Breast epithelium (tissue), 4 donors: ENCODE measurements around the gene SP140. TPM values are rescaled to one million over a fixed set of nuclear protein-coding genes. Genes with fewer than 3 reads are reported as not detected.
"Not testable (repeated sequence)": the region's sequence is repeated elsewhere in the genome, so short reads cannot be mapped to it uniquely, and the experiment has no call there.

ENCODE experiments used
- DNase-seq, 2 donors: peaks; one replicate each; pipeline ENCODE4 v3.0.0-alpha.2; 2019; ENCODE audit warnings: low spot score in 2 of 2
- H3K27ac ChIP-seq, 2 donors: fragments of 200-600 bp; sonication (generic) in 1 of 2; one replicate each; pipeline ENCODE4 v1.5.1; 2016 to 2019; ENCODE audit warnings: mild to moderate bottlenecking in 1 of 2
- H3K27me3 ChIP-seq, 2 donors: fragments of 200-600 bp; sonication (generic) in 1 of 2; one replicate each; pipeline versions ENCODE4 v1.5.1 to v1.6.0; 2017 to 2019; ENCODE audit warnings: control low read depth in 1 of 2, mild to moderate bottlenecking in 1 of 2
- H3K36me3 ChIP-seq: fragments of 200-600 bp; one replicate; pipeline ENCODE4 v1.5.1; 2019
- H3K4me1 ChIP-seq, 2 donors: fragments of 200-600 bp; sonication (generic); one replicate each; pipeline ENCODE4 v1.5.1; 2016 to 2019; ENCODE audit warnings: control low read depth in 1 of 2
- H3K4me3 ChIP-seq, 3 donors: fragments of 200-600 bp; sonication (generic); 1 replicate in 2 of 3; 2 replicates in 1 of 3; pipeline ENCODE4 v1.5.1; 2016 to 2019; ENCODE audit warnings: mild to moderate bottlenecking in 3 of 3, moderate library complexity in 2 of 3
- H3K9me3 ChIP-seq, 2 donors: fragments of 200-600 bp; sonication (generic) in 1 of 2; one replicate each; pipeline ENCODE4 v1.5.1; 2016 to 2019; ENCODE audit warnings: control low read depth in 1 of 2
- POLR2A ChIP-seq: fragments of 450-650 bp; IDR thresholded peaks from one replicate; pipeline ENCODE4 v1.6.1; 2016; ENCODE audit warnings: antibody characterized with exemption, mild to moderate bottlenecking, moderate library complexity
- POLR2AphosphoS5 ChIP-seq, 3 donors: sonication (generic); formaldehyde crosslinking; IDR thresholded peaks; one replicate each; pipeline ENCODE4 v1.6.1; 2017; ENCODE audit warnings: antibody characterized with exemption in 3 of 3
- intact Hi-C: fragments of 100-400 bp; cut with DNase I; formaldehyde crosslinking; loops from one replicate; pipeline ENCODE4 v1.15.1; 2023; ENCODE audit warnings: low total_unique reads
- total RNA-seq, 3 donors: library from RNA; depleted of rRNA; stranded (reverse); fragments of >200 nt; gene quantifications; one replicate each; pipeline ENCODE4 v1.1.0, GENCODE V29; 2016
- TF ChIP-seq, protein P1 (sequence below), 3 donors: fragments of 450-650 bp; IDR thresholded peaks; one replicate each; pipeline ENCODE4 v1.5.1; 2016 to 2017; ENCODE audit warnings: antibody characterized with exemption in 3 of 3, mild to moderate bottlenecking in 3 of 3, moderate library complexity in 3 of 3

SP140 gene
- total RNA-seq, 3 donors from 2014 or later: 1.1 to 7.9 (median 2.6) TPM

DNA sequence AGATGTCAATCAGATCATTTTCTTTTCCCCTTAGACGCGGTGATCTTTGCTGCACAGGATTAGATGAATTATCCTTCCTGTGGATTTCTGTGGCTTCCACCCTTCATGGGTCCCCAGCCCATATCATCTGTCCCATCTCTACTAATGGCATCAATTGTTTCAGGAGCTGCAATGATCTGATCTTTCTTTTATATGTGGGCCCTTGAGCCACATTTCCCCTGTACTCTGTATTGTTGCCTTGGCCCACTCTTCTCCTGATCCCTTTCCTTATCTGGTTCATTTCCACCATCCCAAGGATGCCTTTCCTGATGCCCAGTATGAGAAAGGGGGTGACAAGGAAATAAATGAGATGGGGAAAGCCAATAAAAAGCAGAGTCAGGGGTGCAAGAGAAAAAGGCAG lies 24.7 kb downstream of the SP140 start:
- intact Hi-C loops: no loop called here
- TF ChIP-seq POLR2A (no peak), POLR2AphosphoS5 (IDR thresholded peaks at IDR 0.05) (no peak)
- TF ChIP-seq, protein P1, sequence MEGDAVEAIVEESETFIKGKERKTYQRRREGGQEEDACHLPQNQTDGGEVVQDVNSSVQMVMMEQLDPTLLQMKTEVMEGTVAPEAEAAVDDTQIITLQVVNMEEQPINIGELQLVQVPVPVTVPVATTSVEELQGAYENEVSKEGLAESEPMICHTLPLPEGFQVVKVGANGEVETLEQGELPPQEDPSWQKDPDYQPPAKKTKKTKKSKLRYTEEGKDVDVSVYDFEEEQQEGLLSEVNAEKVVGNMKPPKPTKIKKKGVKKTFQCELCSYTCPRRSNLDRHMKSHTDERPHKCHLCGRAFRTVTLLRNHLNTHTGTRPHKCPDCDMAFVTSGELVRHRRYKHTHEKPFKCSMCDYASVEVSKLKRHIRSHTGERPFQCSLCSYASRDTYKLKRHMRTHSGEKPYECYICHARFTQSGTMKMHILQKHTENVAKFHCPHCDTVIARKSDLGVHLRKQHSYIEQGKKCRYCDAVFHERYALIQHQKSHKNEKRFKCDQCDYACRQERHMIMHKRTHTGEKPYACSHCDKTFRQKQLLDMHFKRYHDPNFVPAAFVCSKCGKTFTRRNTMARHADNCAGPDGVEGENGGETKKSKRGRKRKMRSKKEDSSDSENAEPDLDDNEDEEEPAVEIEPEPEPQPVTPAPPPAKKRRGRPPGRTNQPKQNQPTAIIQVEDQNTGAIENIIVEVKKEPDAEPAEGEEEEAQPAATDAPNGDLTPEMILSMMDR (IDR thresholded peaks at IDR 0.05): no peak

DNA sequence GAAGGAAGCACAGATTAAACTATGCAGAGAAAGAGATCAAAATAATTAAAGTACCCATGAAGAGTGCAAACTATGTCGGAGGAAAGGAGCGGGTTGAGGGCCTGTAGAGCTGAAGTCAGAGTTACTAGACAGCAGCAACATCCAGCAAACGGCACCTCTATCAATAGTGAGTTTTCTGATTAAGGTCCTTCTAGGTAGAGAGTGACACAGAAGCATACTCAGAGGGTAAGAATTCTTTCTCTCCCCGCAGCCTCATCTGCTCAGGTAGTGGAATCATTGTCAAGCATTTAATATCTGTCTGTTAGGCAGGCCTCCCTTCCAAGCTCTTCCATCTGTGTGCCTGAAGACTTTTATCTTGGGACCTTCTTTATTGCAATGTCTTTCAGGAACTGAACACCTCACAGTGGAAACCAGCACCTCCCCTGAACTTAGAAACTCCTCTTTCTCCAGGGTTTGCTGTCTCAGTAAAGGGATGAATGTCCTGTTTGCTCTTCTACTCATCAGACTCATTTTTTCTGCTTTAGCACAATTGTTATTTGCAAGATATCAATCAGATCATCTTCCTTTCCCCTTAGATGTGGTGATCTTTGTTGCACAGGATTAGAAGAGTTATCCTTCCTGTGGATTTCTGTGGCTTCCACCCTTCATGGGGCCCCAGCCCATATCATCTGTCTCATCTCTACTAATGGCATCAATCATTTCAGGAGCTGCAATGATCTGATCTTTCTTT lies 28.8 kb downstream of the SP140 start:
- H3K27me3 ChIP-seq: no peaks in the 10 kb centered on the region
- H3K36me3 ChIP-seq: no peaks in the 10 kb centered on the region
- no peaks in the 10 kb centered on the region for H3K9me3 ChIP-seq
- H3K4me3 ChIP-seq: no peak overlapping the region
- no peak for DNase-seq
- no peak for TF ChIP-seq POLR2A
- no peak for TF ChIP-seq POLR2AphosphoS5 (IDR thresholded peaks at IDR 0.05)
- TF ChIP-seq, protein P1 (IDR thresholded peaks at IDR 0.05): no peak
- H3K27ac ChIP-seq: no peak overlapping the region
- intact Hi-C loops: no loop called here
- H3K4me1 ChIP-seq: no peaks in the 10 kb centered on the region

More for the DNA sequence above, 24.7 kb downstream of the SP140 start:
- Histone ChIP-seq H3K9me3 (no peaks in the 10 kb centered on the region), H3K27ac (no peak overlapping the region), H3K4me3 (no peak overlapping the region), H3K27me3 (no peaks in the 10 kb centered on the region), H3K4me1 (no peaks in the 10 kb centered on the region), H3K36me3 (no peaks in the 10 kb centered on the region)
- no peak for DNase-seq

DNA sequence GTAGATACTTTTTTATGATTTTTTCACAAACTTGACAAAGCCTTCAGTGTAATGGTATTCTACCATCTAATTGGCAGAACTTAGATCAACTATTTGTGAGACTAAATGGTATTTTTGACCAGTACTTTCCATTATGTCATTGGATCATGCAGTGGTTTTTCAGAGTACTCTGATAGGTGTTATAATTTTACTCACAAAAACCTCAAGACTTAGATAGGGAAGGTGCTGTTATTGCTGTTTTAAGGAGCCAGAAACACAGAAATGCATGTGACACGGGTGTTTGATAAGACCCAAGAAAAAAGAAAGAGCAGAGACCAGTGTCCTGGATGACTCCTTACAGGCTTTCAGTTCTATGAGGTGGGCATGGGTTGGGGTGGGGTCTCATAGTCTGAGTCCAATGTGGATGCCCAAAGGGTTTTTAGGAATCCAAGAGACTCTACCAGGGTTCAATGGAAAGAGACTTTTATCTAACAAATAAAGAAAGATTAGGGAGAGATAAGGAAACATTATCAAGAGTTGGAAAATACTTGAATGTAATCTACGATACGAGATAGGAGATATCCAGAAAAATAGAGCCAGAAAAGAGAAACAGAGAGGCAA lies 31.3 kb downstream of the SP140 start:
- TF ChIP-seq, protein P1 (IDR thresholded peaks at IDR 0.05): no peak
- Histone ChIP-seq H3K4me1 (no peaks in the 10 kb centered on the region), H3K4me3 (no peak overlapping the region), H3K27me3 (no peaks in the 10 kb centered on the region), H3K36me3 (no peaks in the 10 kb centered on the region), H3K27ac (no peak overlapping the region), H3K9me3 (no peaks in the 10 kb centered on the region)
- intact Hi-C loops: no loop called here
- no peak for DNase-seq

DNA sequence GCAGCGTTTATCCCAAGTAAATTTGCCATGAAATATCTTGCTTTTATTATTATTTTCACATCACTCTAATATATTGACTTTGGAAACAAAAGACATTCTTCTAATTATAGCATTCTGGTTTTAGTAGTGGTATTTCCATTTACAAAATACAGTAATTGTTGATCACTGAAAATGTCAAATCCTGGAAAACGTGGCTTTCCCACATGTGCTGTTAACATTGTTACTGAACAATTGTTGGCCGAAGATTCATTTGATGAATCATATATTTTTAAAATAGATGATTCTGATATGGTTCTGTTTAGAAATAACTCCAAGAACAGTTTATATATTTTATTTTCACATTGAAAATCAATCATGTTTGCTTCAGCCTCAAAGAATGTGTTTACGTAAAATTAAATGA lies 32.9 kb downstream of the SP140 start:
- intact Hi-C loops: no loop called here
- H3K27ac ChIP-seq: no peak overlapping the region
- H3K4me1 ChIP-seq: no peaks in the 10 kb centered on the region
- no peak overlapping the region for H3K4me3 ChIP-seq
- TF ChIP-seq POLR2A: no peak
- no peaks in the 10 kb centered on the region for H3K36me3 ChIP-seq
- no peaks in the 10 kb centered on the region for H3K27me3 ChIP-seq
- DNase-seq: no peak
- H3K9me3 ChIP-seq: no peaks in the 10 kb centered on the region

DNA sequence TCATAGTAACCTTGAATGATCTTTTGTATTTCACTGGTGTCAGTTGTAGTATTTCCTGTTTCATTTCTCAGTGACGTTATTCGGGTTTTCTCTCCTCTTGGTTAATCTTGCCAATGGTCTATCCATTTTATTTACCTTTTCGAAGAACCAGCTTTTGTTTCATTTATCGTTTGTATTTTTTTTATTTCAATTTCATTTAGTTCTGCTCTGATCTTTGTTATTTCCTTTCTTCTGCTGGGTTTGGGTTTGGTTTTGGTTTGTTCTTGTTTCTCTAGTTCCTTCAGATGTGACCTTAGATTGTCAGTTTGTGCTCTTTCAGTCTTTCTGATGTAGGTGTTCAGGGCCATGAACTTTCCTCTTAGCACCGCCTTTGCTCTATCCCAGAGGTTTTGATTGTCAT lies 36.7 kb downstream of the SP140 start:
- no peak for DNase-seq
- no peaks in the 10 kb centered on the region for H3K4me1 ChIP-seq
- intact Hi-C loops: no loop called here
- H3K4me3 ChIP-seq: no peak overlapping the region
- TF ChIP-seq POLR2A: no peak
- TF ChIP-seq, protein P1 (IDR thresholded peaks at IDR 0.05): no peak
- TF ChIP-seq POLR2AphosphoS5 (IDR thresholded peaks at IDR 0.05): no peak
- H3K9me3 ChIP-seq: no peaks in the 10 kb centered on the region
- H3K27ac ChIP-seq: no peak overlapping the region
- no peaks in the 10 kb centered on the region for H3K27me3 ChIP-seq
- H3K36me3 ChIP-seq: no peaks in the 10 kb centered on the region

DNA sequence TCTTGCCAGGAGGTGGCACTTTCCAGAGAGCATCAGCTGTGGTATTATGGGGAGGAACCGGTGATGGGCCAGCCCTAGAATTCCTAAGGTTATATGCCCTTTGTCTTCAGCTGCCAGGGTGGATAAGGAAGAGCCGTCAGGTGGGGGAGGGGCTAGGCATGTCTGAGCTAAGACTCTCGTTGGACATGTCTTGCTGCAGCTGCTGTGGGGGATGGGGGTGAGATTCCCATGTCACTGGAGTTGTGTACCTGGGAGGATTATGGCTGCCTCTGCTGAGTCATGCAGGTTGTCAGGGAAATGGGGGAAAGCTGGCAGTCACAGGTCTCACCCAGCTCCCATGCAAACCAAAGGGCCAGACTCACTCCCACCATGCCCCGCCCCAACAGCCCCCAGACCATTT lies 39.4 kb downstream of the SP140 start:
- H3K36me3 ChIP-seq, H3K9me3 ChIP-seq, H3K27ac ChIP-seq, intact Hi-C loops, H3K4me3 ChIP-seq, DNase-seq, H3K4me1 ChIP-seq, H3K27me3 ChIP-seq: not testable (repeated sequence)
